ENCODE measurements around the gene KIR3DL1. TPM values are rescaled to one million over a fixed set of nuclear protein-coding genes. Genes with fewer than 3 reads are reported as not detected.

The KIR3DL1 gene
- total and polyA plus RNA-seq, 2 experiments from 2014 or later, result not detected

DNA sequence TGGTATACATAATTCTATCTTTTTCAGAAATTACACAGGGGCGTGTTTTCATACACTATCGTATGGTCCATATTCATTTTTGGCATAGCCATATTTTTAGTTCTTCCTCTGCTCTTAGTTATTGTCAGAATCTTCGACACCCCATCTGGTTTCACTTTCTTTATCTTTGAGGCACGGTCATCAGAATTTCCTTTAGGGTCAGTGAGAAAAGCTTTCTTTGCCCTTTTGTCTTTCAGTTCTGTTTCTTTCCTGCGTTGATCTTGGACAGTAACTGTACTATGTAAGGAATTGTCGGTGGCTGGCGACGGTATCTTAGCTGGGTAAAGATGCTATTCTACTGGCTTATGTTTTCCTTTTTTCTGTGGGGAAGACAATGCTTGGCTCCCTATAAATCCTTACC, 23.5 kb upstream of the KIR3DL1 start:
- Histone ChIP-seq H3K4me2 (no peak overlapping the region), H4K20me1 (replicated peaks; ENCODE audit: insufficient read depth) (no peaks in the 10 kb centered on the region), H3K27ac (ENCODE audit: low read depth) (no peak overlapping the region), H2AFZ (no peak overlapping the region), H3F3A (replicated peaks; ENCODE audit: low read depth) (no peaks in the 10 kb centered on the region), H3K9me2 (ENCODE audit: insufficient read depth) (no peaks in the 10 kb centered on the region), H3K4me1 (ENCODE audit: insufficient read depth) (no peaks in the 10 kb centered on the region), H3K4me3 (no peak overlapping the region), H3K79me2 (replicated peaks; ENCODE audit: insufficient read depth) (no peaks in the 10 kb centered on the region), H3K36me3 (ENCODE audit: insufficient read depth) (no peaks in the 10 kb centered on the region; the same call in 1 of the 2 replicates), H3K27me3 (ENCODE audit: insufficient read depth) (no peaks in the 10 kb centered on the region)
- Mint-ChIP-seq H3K36me3 (ENCODE audit: low read depth) (peaks cover 31% of the 10 kb centered on the region), H3K4me1 (no peaks in the 10 kb centered on the region; the same call in 2 of the 3 replicates), H3K27ac (no peak overlapping the region), H3K9me3 (peaks cover 43% of the 10 kb centered on the region; the same call in 2 of the 3 replicates), H3K4me3 (no peak overlapping the region), H3K27me3 (ENCODE audit: insufficient read depth, low read depth, poor library complexity) (peaks cover 8% of the 10 kb centered on the region)
- DNase-seq (ENCODE audit: low spot score) (no peak), ATAC-seq (no peak)
- no peak for TF ChIP-seq POLR2AphosphoS5 (IDR thresholded peaks at IDR 0.05; ENCODE audit: low read depth)
- TF ChIP-seq ZNF114 (CRISPR knock-in tag; IDR thresholded peaks at IDR 0.05), result no peak
- TF ChIP-seq EZH2 (IDR thresholded peaks at IDR 0.05; ENCODE audit: low read depth, unreplicated experiment), result no peak
- no peak for TF ChIP-seq ETS1 (IDR thresholded peaks at IDR 0.05)

GRCh38 chr19:54795758-54796157, 20.5 kb upstream of the KIR3DL1 start:
- Histone ChIP-seq H3F3A (replicated peaks; ENCODE audit: low read depth) (no peaks in the 10 kb centered on the region), H3K4me2 (no peak overlapping the region), H2AFZ (no peak overlapping the region), H3K36me3 (ENCODE audit: insufficient read depth) (no peaks in the 10 kb centered on the region), H4K20me1 (replicated peaks; ENCODE audit: insufficient read depth) (no peaks in the 10 kb centered on the region), H3K79me2 (replicated peaks; ENCODE audit: insufficient read depth) (no peaks in the 10 kb centered on the region), H3K4me1 (ENCODE audit: insufficient read depth) (no peaks in the 10 kb centered on the region), H3K27me3 (ENCODE audit: insufficient read depth) (no peaks in the 10 kb centered on the region), H3K27ac (ENCODE audit: low read depth) (no peak overlapping the region), H3K4me3 (no peak overlapping the region), H3K9me2 (ENCODE audit: insufficient read depth) (no peaks in the 10 kb centered on the region)
- Mint-ChIP-seq H3K27me3 (ENCODE audit: insufficient read depth, low read depth, poor library complexity) (peaks cover 10% of the 10 kb centered on the region), H3K4me3 (no peak overlapping the region), H3K36me3 (ENCODE audit: low read depth) (peaks cover 31% of the 10 kb centered on the region), H3K27ac (no peak overlapping the region), H3K9me3 (peaks cover 14% of the 10 kb centered on the region; the same call in 2 of the 3 replicates), H3K4me1 (no peaks in the 10 kb centered on the region)
- no peak for ATAC-seq
- no peak for DNase-seq (ENCODE audit: low spot score)
- no peak for TF ChIP-seq ZNF114 (CRISPR knock-in tag; IDR thresholded peaks at IDR 0.05)
- no peak for TF ChIP-seq ETS1 (IDR thresholded peaks at IDR 0.05)
- TF ChIP-seq NANOG (IDR thresholded peaks at IDR 0.05; ENCODE audit: borderline replicate concordance), result no peak
- TF ChIP-seq REST (IDR thresholded peaks at IDR 0.05; ENCODE audit: unreplicated experiment), result no peak
- no peak for TF ChIP-seq ZNF331 (CRISPR knock-in tag; IDR thresholded peaks at IDR 0.05; ENCODE audit: low read depth)
- no peak for TF ChIP-seq EZH2phosphoT487 (IDR thresholded peaks at IDR 0.05; ENCODE audit: unreplicated experiment)
